Uterus (tissue), 2 donors: ENCODE measurements around the gene MAPKBP1.

ENCODE experiments used
- POLR2A ChIP-seq, 2 donors: fragments of 450-650 bp; IDR thresholded peaks; one replicate each; pipeline ENCODE4 v1.6.1; 2016; ENCODE audit warnings: antibody characterized with exemption in 2 of 2, mild to moderate bottlenecking in 1 of 2, moderate library complexity in 1 of 2
- TF ChIP-seq, protein P1 (sequence below), 4 experiments: fragments of 200-600 bp in 2 of 4; fragments of 450-650 bp in 2 of 4; sonication (generic) in 2 of 4; IDR thresholded peaks; one replicate each; pipeline ENCODE4 v1.5.1; 2016 to 2019; ENCODE audit warnings: antibody characterized with exemption in 4 of 4, mild to moderate bottlenecking in 2 of 4, moderate library complexity in 1 of 4

GRCh38 chr15:41841131-41841530, 66.8 kb downstream of the MAPKBP1 start:
- TF ChIP-seq, protein P1, sequence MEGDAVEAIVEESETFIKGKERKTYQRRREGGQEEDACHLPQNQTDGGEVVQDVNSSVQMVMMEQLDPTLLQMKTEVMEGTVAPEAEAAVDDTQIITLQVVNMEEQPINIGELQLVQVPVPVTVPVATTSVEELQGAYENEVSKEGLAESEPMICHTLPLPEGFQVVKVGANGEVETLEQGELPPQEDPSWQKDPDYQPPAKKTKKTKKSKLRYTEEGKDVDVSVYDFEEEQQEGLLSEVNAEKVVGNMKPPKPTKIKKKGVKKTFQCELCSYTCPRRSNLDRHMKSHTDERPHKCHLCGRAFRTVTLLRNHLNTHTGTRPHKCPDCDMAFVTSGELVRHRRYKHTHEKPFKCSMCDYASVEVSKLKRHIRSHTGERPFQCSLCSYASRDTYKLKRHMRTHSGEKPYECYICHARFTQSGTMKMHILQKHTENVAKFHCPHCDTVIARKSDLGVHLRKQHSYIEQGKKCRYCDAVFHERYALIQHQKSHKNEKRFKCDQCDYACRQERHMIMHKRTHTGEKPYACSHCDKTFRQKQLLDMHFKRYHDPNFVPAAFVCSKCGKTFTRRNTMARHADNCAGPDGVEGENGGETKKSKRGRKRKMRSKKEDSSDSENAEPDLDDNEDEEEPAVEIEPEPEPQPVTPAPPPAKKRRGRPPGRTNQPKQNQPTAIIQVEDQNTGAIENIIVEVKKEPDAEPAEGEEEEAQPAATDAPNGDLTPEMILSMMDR (IDR thresholded peaks at IDR 0.05): no peak
- TF ChIP-seq POLR2A (IDR thresholded peaks at IDR 0.05): no peak
